T-helper 1 cell (primary cell): ENCODE data around the gene SIL1.
"Not testable (repeated sequence)": the region's sequence is repeated elsewhere in the genome, so short reads cannot be mapped to it uniquely, and the experiment has no call there.

ENCODE experiments used
- DNase-seq, 5 donors: peaks; one replicate each; pipeline ENCODE4 v3.0.0-alpha.2; 2012 to 2020

SIL1 gene

GRCh38 chr5:139103762-139104161, 94.4 kb downstream of the SIL1 start:
- no peak for DNase-seq

GRCh38 chr5:139100825-139101224, 97.3 kb downstream of the SIL1 start:
- no peak for DNase-seq

GRCh38 chr5:139094154-139095131, 103.7 kb downstream of the SIL1 start:
- no peak for DNase-seq

- no peak for DNase-seq
Observed at GRCh38 chr5:139092741-139093343, 105.3 kb downstream of the SIL1 start.

GRCh38 chr5:139091439-139092156, 106.6 kb downstream of the SIL1 start:
- no peak for DNase-seq

- DNase-seq: no peak
Observed at GRCh38 chr5:139090581-139090980, 107.6 kb downstream of the SIL1 start.

GRCh38 chr5:139088024-139088423, 110.1 kb downstream of the SIL1 start:
- peak in 1 of 5 donors; percentile 5 for DNase-seq

- no peak for DNase-seq
Observed at GRCh38 chr5:139082813-139083498, 115.2 kb downstream of the SIL1 start.

GRCh38 chr5:139079991-139080610, 118.1 kb downstream of the SIL1 start:
- DNase-seq: no peak

GRCh38 chr5:139079225-139079990, 118.8 kb downstream of the SIL1 start:
- no peak for DNase-seq

GRCh38 chr5:139078345-139078744, 119.8 kb downstream of the SIL1 start:
- no peak for DNase-seq

- DNase-seq: no peak
Observed at GRCh38 chr5:139077899-139078298, 120.3 kb downstream of the SIL1 start.

- no peak for DNase-seq
Observed at GRCh38 chr5:139076111-139076510, 122.1 kb downstream of the SIL1 start.

GRCh38 chr5:139075066-139076050, 122.8 kb downstream of the SIL1 start:
- no peak for DNase-seq

GRCh38 chr5:139073956-139074355, 124.2 kb downstream of the SIL1 start:
- not testable (repeated sequence) for DNase-seq

GRCh38 chr5:139068494-139069151, 129.5 kb downstream of the SIL1 start:
- DNase-seq: no peak

GRCh38 chr5:139068060-139068459, 130.1 kb downstream of the SIL1 start:
- no peak for DNase-seq

- no peak for DNase-seq
Observed at GRCh38 chr5:139065306-139065705, 132.9 kb downstream of the SIL1 start.

GRCh38 chr5:139064613-139065012, 133.6 kb downstream of the SIL1 start:
- DNase-seq: no peak

GRCh38 chr5:139063664-139064054, 134.5 kb downstream of the SIL1 start:
- DNase-seq: no peak
